ENCODE measurements around the gene PER3. TPM values are rescaled to one million over a fixed set of nuclear protein-coding genes. Genes with fewer than 3 reads are reported as not detected.

The PER3 gene
- total RNA-seq, 6 experiments from 2014 or later: 8.7 to 26.2 (median 13.5) TPM

DNA sequence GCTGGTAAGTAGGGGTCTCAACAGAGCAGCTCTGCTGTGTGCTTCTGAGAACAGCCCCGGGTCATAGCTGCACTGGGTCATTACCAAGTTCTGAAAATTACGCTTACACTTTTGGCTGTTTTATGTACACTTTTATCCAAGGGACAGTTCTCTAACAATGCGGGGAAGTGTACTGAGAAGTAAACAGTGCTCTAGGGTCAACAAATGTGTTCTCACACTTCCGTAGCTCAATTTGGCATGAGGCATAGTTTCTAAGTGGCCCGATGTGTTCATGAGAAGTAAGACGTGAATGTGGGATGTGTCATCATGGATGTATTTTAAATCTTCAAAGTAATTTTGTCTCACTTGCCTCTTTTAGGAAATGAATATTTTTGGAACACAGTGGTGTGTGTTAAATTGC is 23.8 kb upstream of the PER3 start:
- peak in 3 of 4 donors; percentile 35 to 75 (median 74) for ATAC-seq
- intact Hi-C loops (cut with DNase I): no loop called here
- 71% methylated on average over 6 of the region's 6 CpGs for WGBS (ENCODE audit: insufficient coverage, low coverage, low lambda C conversion rate, missing lambda C conversion rate)

DNA sequence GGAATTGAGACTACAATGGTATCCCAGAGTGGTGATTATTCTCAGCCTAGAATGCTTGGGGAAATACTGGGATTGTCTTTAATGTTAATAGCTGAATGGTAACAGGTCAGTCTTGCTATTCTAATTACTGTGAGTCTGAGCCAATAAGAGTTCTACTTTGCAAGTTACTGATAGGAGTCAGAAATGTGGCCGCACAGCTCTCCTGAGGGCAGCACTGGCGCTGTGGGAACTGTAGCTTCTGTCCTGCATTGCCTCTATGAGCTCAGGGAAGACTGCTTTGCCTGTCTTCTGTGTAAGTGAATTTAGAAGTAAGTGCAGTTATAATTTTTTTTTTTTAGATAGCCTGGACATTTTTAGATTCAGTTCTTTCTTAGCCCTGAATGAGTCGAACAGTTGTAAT is 23.0 kb upstream of the PER3 start:
- ATAC-seq: no peak
- no peak overlapping the region for H3K4me3 ChIP-seq
- intact Hi-C loops (cut with DNase I): no loop called here
- DNase-seq: no peak
- H3K4me1 ChIP-seq: no peaks in the 10 kb centered on the region
- H3K27me3 ChIP-seq: no peaks in the 10 kb centered on the region
- no peak overlapping the region for H3K27ac ChIP-seq
- no peak for TF ChIP-seq POLR2A (IDR thresholded peaks at IDR 0.05)
- TF ChIP-seq, protein P1, sequence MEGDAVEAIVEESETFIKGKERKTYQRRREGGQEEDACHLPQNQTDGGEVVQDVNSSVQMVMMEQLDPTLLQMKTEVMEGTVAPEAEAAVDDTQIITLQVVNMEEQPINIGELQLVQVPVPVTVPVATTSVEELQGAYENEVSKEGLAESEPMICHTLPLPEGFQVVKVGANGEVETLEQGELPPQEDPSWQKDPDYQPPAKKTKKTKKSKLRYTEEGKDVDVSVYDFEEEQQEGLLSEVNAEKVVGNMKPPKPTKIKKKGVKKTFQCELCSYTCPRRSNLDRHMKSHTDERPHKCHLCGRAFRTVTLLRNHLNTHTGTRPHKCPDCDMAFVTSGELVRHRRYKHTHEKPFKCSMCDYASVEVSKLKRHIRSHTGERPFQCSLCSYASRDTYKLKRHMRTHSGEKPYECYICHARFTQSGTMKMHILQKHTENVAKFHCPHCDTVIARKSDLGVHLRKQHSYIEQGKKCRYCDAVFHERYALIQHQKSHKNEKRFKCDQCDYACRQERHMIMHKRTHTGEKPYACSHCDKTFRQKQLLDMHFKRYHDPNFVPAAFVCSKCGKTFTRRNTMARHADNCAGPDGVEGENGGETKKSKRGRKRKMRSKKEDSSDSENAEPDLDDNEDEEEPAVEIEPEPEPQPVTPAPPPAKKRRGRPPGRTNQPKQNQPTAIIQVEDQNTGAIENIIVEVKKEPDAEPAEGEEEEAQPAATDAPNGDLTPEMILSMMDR (IDR thresholded peaks at IDR 0.05): no peak
- 70% methylated on average over 1 of the region's 3 CpGs for WGBS (ENCODE audit: insufficient coverage, low coverage, low lambda C conversion rate, missing lambda C conversion rate)
- H3K36me3 ChIP-seq: no peaks in the 10 kb centered on the region
- no peaks in the 10 kb centered on the region for H3K9me3 ChIP-seq

More for the DNA sequence above, 23.8 kb upstream of the PER3 start:
- Histone ChIP-seq H3K4me1 (no peaks in the 10 kb centered on the region), H3K27me3 (no peaks in the 10 kb centered on the region), H3K27ac (no peak overlapping the region), H3K36me3 (no peaks in the 10 kb centered on the region), H3K9me3 (no peaks in the 10 kb centered on the region), H3K4me3 (no peak overlapping the region)
- no peak for TF ChIP-seq POLR2A (IDR thresholded peaks at IDR 0.05)
- TF ChIP-seq, protein P1 (IDR thresholded peaks at IDR 0.05): no peak
- no peak for DNase-seq

DNA sequence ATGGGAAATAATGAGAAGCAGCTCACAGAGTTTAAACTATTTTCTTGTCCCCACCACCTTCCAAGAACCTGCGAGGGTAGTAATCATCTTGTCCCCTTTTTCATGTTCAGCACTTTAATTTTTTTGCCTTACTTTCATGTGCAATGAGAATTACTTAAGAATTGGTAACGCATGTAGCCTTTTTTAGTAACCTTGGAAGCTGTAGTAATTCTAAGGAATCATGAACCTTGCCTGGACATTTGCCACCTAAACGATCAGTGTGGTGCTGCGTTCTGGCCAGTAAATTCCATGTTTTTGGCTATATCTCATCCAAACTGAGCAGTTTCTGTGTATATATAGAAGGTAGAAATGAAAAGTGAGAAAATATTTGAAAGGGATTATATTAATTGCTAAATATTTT is 16.9 kb upstream of the PER3 start:
- Histone ChIP-seq H3K27ac (no peak overlapping the region), H3K27me3 (no peaks in the 10 kb centered on the region), H3K36me3 (no peaks in the 10 kb centered on the region), H3K4me1 (peaks cover 0 to 7% (median 1%) of the 10 kb centered on the region in 4 donors), H3K9me3 (no peaks in the 10 kb centered on the region), H3K4me3 (no peak overlapping the region)
- intact Hi-C loops (cut with DNase I): no loop called here
- ATAC-seq (no peak), DNase-seq (no peak)
- TF ChIP-seq, protein P1 (IDR thresholded peaks at IDR 0.05): no peak
- no peak for TF ChIP-seq POLR2A (IDR thresholded peaks at IDR 0.05)
- WGBS (ENCODE audit: insufficient coverage, low coverage, low lambda C conversion rate, missing lambda C conversion rate): 66% methylated on average over 4 of the region's 4 CpGs

DNA sequence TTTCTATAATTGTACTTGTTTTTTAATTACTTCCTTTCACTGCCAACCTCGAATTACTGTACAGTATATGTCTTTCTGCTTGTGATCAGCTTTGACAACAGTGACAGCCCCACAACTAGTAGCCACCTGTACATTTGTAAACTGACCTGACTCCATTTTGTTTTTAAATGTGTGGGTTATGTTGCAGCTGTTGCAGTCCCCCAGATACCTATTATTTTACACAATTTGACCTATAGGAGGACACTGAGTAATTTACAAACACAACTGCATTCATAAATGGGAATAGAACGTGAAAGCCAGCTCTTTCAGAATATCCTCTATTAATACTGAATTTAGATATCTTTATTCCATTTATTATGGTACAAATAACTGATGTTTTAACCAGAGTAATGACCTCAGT is 15.5 kb upstream of the PER3 start:
- H3K27me3 ChIP-seq: no peaks in the 10 kb centered on the region
- ATAC-seq: no peak
- no peak overlapping the region for H3K27ac ChIP-seq
- H3K4me3 ChIP-seq: no peak overlapping the region
- no peaks in the 10 kb centered on the region for H3K36me3 ChIP-seq
- whole genome bisulfite sequencing (ENCODE audit: insufficient coverage, low coverage, low lambda C conversion rate, missing lambda C conversion rate): 50% methylated on average over 2 of the region's 2 CpGs
- H3K4me1 ChIP-seq: peaks cover 0 to 12% (median 2%) of the 10 kb centered on the region in 4 donors
- intact Hi-C loops (cut with DNase I): no loop called here
- TF ChIP-seq POLR2A (IDR thresholded peaks at IDR 0.05): no peak
- TF ChIP-seq, protein P1 (IDR thresholded peaks at IDR 0.05): no peak
- no peaks in the 10 kb centered on the region for H3K9me3 ChIP-seq
- DNase-seq: no peak

All from right lobe of liver (tissue), 6 donors.